Fibroblast of villous mesenchyme (primary cell): ENCODE results near the gene KLF15. TPM values are rescaled to one million over a fixed set of nuclear protein-coding genes. Genes with fewer than 3 reads are reported as not detected.

ENCODE experiments used
- DNase-seq: peaks from one replicate; pipeline ENCODE4 v3.0.0-alpha.2; 2010; ENCODE audit warnings: low read depth
- H3K4me3 ChIP-seq: 2 replicates; pipeline ENCODE4 v1.5.1; 2011; ENCODE audit warnings: low read depth, mild to moderate bottlenecking, low read length
- total RNA-seq: library from RNA; depleted of rRNA; stranded (reverse); fragments of >200 nt; gene quantifications from 2 replicates; pipeline ENCODE4 v1.2.3, GENCODE V29; 2012
- TF ChIP-seq, protein P1 (sequence below): IDR thresholded peaks from 2 replicates; pipeline ENCODE4 v1.5.1; 2012; ENCODE audit warnings: low read depth, mild to moderate bottlenecking, low read length; ENCODE audit not compliant: insufficient read depth

The KLF15 gene
- total RNA-seq, 1 donor: 0.43 TPM

DNA sequence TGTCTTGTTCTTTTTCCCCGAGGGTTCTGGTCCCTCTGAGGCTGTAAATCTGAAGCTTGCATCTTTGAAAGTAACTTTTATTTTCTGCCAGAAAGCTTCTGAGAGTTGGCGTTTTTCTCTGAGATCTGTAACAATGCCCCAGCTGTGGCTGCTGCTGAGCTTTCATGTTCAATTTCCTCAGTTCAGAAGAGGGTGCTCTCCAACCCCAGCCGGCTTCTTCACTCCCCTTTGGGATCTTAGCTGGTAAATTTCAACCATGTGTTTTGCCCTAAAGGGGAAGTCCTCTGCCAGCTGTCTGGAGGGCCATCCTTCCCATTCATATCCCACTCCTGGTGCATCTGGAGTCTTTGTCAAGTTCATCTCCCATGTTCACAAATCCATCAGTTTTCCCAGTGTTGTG, 19.2 kb upstream of the KLF15 start:
- TF ChIP-seq, protein P1, sequence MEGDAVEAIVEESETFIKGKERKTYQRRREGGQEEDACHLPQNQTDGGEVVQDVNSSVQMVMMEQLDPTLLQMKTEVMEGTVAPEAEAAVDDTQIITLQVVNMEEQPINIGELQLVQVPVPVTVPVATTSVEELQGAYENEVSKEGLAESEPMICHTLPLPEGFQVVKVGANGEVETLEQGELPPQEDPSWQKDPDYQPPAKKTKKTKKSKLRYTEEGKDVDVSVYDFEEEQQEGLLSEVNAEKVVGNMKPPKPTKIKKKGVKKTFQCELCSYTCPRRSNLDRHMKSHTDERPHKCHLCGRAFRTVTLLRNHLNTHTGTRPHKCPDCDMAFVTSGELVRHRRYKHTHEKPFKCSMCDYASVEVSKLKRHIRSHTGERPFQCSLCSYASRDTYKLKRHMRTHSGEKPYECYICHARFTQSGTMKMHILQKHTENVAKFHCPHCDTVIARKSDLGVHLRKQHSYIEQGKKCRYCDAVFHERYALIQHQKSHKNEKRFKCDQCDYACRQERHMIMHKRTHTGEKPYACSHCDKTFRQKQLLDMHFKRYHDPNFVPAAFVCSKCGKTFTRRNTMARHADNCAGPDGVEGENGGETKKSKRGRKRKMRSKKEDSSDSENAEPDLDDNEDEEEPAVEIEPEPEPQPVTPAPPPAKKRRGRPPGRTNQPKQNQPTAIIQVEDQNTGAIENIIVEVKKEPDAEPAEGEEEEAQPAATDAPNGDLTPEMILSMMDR: no peak

DNA sequence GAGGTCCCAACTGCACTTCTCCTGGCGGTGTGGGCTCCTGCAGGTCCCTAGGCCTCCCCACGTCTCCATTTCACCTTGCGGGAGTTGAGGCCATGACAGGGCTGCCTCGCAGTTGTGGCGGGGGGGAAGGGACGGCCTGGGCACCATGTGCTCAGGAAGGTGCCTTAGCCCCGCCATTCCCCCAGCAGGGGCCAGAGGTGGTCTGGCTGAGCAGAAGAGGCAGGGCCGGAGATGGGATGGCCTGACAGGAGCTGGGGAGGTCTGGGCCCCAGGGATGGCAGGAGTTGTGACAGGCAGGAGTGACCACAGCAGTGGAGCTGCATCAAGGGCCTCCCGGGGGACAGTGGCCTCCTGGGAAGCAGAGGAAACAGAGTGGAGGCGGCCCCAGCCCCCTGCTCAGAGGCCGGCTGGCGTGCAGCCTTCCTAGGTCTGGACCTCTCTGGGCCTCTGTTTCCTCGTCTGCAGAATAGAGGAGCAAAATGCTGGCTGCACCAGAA, 18.7 kb upstream of the KLF15 start:
- no peak for DNase-seq
- H3K4me3 ChIP-seq: no peak overlapping the region
- TF ChIP-seq, protein P1: no peak

More for the DNA sequence above, 19.2 kb upstream of the KLF15 start:
- no peak overlapping the region for H3K4me3 ChIP-seq
- no peak for DNase-seq

DNA sequence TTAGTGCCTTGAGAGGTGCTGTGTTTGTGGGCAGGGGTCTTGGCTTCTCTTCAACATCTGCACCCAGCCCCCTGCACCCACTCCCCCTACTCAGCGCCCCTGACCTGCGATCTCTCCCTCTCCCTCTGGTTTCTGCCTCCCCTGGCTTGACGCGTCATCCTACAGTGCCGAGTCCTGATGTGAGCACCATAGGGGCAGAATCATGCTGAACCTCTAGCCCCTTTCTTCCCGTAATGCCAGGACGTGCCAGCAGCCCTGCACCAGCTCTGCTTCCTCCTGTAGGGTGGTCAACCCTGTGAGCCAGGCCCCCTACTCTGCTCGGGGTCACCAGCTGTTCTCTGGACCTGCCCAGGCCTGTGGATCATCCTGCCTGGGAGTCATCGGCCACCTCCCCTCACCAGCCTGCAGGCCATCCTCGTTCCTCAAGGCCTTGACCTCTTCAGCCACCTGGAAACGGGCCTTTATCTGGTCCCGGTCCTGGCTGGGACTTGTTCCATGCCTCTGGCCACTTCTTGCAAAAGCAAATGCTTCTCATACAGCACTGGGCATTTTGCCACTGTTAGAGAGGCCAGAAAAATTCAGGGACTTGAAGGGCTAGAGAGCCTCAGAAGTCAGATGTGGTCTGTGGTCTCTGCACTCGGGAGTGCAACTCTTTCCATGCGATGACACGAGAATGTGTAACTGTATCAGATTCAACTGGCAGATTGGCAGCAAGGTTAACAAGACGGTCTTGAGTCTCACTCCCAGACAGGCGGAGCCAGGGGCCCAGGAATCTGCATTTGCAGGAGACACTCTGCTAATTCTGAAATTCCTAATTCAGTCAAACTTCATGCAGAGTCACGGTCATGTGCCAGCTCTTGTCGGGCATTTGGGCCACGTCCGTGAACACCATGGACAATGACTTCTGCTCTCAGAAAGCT, 16.7 kb upstream of the KLF15 start:
- DNase-seq: peak; percentile 12
- H3K4me3 ChIP-seq: no peak overlapping the region
- TF ChIP-seq, protein P1: no peak

DNA sequence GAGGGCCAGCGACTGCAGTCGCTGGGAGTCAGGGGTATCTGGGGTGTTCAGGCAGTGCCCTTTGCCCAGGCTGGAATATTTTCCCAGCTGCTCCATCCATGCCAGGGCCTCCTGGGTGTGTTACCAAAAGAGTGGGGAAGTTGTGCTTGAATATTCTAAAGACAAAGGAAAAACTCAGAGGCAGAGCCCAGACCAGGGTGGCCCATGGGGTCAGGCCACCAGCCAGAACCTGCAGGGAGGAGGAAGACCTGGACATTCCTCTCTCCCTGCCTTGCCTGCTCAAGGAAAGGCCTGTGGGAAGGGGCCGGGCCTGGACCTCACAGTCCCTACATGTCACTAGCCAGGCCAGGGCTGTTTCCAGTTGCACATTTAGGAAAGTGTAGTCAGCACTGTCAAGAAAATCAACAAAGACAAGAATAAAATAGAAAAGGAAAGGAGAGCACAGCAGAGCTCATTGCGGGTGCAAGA, 16.0 kb upstream of the KLF15 start:
- TF ChIP-seq, protein P1: no peak
- H3K4me3 ChIP-seq: no peak overlapping the region
- DNase-seq: no peak

DNA sequence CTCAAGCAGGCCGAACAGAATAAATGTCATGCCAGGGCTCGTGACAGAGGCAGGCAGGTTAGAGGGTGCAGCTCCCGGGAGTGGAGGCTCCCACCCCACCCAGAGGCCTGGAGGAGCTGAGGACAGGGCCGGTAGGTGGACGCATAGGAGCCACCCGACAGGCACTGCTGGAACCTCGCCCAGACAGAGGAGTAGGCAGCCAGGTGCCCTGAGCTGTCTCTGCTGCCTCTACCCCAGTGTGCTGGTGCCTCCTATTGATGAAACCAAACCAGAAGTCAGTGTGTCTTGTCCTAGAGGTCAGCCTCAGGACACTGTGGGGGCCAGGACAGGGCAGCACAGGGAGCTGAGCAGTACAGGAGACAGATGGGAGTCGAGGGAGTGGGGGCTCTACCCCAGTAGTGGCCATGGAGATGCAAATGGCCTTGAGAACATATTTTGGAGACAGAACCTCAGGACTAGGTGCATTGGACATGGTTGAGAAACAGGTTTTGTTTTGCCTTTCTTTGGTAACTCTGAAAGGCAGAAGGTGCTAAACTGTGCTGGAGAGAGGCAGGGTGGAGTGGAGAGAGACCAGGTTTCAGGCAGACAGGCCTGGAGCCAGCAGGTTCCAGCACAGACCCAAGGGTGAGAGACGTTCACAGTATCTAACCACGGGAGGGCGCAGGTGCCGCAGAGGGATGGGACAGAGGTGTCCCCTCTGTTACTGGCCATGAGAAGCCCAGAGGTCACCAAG, 15.4 kb upstream of the KLF15 start:
- no peak for DNase-seq
- no peak overlapping the region for H3K4me3 ChIP-seq
- TF ChIP-seq, protein P1: no peak

DNA sequence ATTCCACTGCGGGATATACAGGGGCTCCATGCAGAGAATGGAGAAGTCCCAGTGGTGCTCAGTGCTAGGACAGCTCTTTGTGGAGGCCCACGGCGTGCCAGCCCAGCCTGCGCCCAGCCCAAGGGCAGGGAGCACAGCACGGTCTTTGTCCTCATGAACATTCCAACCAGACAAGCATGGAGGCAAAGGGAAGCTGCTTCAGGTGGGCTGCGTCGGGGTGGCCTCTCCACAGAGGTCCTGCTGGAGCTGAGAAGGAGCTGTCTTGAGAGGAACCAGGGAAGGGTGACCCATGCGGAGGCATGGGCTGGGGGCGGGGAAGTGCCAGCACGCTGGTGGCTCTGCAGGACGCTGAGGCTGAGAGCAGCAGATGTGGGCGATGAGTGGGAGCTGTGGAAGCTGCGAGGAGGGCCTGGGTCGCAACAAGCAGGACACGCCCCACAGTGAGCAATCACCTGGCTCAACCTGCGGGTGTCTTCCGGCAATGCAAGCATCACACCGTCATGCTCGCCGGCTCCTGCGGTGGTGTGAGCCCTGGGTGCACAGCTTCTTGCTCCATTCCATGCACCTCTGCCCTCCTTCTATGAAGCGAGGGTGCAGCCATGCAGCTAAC, 14.0 kb upstream of the KLF15 start:
- TF ChIP-seq, protein P1: no peak
- DNase-seq: no peak
- H3K4me3 ChIP-seq: no peak overlapping the region
